ENCODE data around the gene KCNC3. TPM values are rescaled to one million over a fixed set of nuclear protein-coding genes. Genes with fewer than 3 reads are reported as not detected.

KCNC3 gene
- total and polyA plus RNA-seq, 10 of the 15 experiments (the other 5 are each of a cell fraction or from before 2014, with no cell fraction given): 0.08 to 3.8 (median 0.44) TPM; not detected in 2

DNA sequence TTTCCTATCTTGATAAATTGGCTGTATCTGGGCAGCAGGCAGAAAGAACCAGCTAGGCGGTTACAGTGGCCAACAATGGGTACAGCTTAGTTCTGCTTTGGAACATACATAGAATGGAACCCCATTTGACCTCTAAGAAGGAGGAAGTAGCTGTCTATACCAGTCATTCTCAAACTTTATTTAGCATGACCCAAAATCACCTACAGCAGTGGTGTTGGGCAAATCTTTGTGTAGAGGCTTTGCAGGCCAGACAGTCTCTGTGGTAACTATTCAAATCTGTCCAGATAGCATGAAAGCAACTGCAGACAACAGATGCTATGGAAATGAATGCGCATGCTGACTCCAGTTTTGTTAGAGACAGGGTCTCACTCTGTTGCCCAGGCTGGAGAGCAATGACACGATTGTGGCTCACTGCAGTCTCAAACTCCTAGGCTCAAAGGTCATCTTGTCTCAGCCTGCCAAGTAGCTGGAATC, 12.0 kb upstream of the KCNC3 start (continued):
- TF ChIP-seq, protein P1, sequence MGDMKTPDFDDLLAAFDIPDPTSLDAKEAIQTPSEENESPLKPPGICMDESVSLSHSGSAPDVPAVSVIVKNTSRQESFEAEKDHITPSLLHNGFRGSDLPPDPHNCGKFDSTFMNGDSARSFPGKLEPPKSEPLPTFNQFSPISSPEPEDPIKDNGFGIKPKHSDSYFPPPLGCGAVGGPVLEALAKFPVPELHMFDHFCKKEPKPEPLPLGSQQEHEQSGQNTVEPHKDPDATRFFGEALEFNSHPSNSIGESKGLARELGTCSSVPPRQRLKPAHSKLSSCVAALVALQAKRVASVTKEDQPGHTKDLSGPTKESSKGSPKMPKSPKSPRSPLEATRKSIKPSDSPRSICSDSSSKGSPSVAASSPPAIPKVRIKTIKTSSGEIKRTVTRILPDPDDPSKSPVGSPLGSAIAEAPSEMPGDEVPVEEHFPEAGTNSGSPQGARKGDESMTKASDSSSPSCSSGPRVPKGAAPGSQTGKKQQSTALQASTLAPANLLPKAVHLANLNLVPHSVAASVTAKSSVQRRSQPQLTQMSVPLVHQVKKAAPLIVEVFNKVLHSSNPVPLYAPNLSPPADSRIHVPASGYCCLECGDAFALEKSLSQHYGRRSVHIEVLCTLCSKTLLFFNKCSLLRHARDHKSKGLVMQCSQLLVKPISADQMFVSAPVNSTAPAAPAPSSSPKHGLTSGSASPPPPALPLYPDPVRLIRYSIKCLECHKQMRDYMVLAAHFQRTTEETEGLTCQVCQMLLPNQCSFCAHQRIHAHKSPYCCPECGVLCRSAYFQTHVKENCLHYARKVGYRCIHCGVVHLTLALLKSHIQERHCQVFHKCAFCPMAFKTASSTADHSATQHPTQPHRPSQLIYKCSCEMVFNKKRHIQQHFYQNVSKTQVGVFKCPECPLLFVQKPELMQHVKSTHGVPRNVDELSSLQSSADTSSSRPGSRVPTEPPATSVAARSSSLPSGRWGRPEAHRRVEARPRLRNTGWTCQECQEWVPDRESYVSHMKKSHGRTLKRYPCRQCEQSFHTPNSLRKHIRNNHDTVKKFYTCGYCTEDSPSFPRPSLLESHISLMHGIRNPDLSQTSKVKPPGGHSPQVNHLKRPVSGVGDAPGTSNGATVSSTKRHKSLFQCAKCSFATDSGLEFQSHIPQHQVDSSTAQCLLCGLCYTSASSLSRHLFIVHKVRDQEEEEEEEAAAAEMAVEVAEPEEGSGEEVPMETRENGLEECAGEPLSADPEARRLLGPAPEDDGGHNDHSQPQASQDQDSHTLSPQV (IDR thresholded peaks at IDR 0.05): no peak
- TF ChIP-seq MLLT1 (IDR thresholded peaks at IDR 0.05) (peak; percentile 75; the same call in 1 of the 2 replicates), CHD4 (IDR thresholded peaks at IDR 0.05) (no peak), KAT2A (conservative IDR thresholded peaks at IDR 0.05; ENCODE audit: control insufficient read depth, low read depth, low read length) (no peak), SMAD1 (IDR thresholded peaks at IDR 0.05; ENCODE audit: low read depth, partially characterized antibody) (no peak), TARDBP (IDR thresholded peaks at IDR 0.05; ENCODE audit: borderline replicate concordance) (no peak), PAX5 (IDR thresholded peaks at IDR 0.05; ENCODE audit: borderline replicate concordance, low read depth, low read length) (peak; percentile 57; the same call in 1 of the 2 replicates), EP300 (IDR thresholded peaks at IDR 0.05; ENCODE audit: borderline replicate concordance in 1 of 2, control insufficient read depth in 1 of 2, low read depth in 2 of 2, low read length in 2 of 2) (peak; percentile 39 to 78; a peak in 3 of 4 replicates), POLR2AphosphoS5 (IDR thresholded peaks at IDR 0.05; ENCODE audit: low read length) (0 out of 2 replicates have a peak, but pooled peaks have one; percentile 54), TAF1 (IDR thresholded peaks at IDR 0.05; ENCODE audit: borderline replicate concordance, low read depth, low read length) (peak; percentile 36; the same call in 1 of the 2 replicates), ZBTB4 (CRISPR knock-in tag; IDR thresholded peaks at IDR 0.05) (no peak), ETV6 (conservative IDR thresholded peaks at IDR 0.05 in 1 of 2, IDR thresholded peaks at IDR 0.05 in 1 of 2; ENCODE audit: borderline replicate concordance in 1 of 2, low read depth in 1 of 2) (peak in 1 of 2 experiments; percentile 88; a peak in 2 of 4 replicates), ATF3 (IDR thresholded peaks at IDR 0.05; ENCODE audit: borderline replicate concordance, extremely low read depth, low read depth, low read length) (no peak), SIX5 (IDR thresholded peaks at IDR 0.05; ENCODE audit: low read depth, low read length, severe bottlenecking) (no peak), FOXM1 (IDR thresholded peaks at IDR 0.05; ENCODE audit: low read depth, low read length) (peak; percentile 72; the same call in 1 of the 2 replicates), ASH2L (IDR thresholded peaks at IDR 0.05; ENCODE audit: borderline replicate concordance, low read depth) (no peak)
- TF ChIP-seq, protein P2, sequence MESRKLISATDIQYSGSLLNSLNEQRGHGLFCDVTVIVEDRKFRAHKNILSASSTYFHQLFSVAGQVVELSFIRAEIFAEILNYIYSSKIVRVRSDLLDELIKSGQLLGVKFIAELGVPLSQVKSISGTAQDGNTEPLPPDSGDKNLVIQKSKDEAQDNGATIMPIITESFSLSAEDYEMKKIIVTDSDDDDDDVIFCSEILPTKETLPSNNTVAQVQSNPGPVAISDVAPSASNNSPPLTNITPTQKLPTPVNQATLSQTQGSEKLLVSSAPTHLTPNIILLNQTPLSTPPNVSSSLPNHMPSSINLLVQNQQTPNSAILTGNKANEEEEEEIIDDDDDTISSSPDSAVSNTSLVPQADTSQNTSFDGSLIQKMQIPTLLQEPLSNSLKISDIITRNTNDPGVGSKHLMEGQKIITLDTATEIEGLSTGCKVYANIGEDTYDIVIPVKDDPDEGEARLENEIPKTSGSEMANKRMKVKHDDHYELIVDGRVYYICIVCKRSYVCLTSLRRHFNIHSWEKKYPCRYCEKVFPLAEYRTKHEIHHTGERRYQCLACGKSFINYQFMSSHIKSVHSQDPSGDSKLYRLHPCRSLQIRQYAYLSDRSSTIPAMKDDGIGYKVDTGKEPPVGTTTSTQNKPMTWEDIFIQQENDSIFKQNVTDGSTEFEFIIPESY (IDR thresholded peaks at IDR 0.05): no peak
